Motor neuron (in vitro differentiated cells): ENCODE results near the gene SRRM1. TPM values are rescaled to one million over a fixed set of nuclear protein-coding genes. Genes with fewer than 3 reads are reported as not detected.
"Not testable (repeated sequence)": the region's sequence is repeated elsewhere in the genome, so short reads cannot be mapped to it uniquely, and the experiment has no call there.

Source experiments
- ATAC-seq, 8 experiments: fragments of 200-7000 bp; cut with Tn5 transposase; replicated peaks in 6 of 8; 2 replicates each; pipeline ENCODE4 v1.8.0; 2021; ENCODE audit warnings: mild to moderate bottlenecking in 8 of 8, moderate library complexity in 8 of 8
- H3K27ac ChIP-seq, 2 donors: fragments of 250-450 bp; sonication (Bioruptor Pico); 2 replicates each; pipeline ENCODE4 v1.9.0; 2021; ENCODE audit warnings: antibody characterized with exemption in 2 of 2, mild to moderate bottlenecking in 2 of 2, moderate library complexity in 1 of 2
- H3K4me1 ChIP-seq, 2 donors: fragments of 250-450 bp; sonication (Bioruptor Pico); replicated peaks in 1 of 2; 2 replicates each; pipeline ENCODE4 v1.6.1; 2021; ENCODE audit warnings: antibody characterized with exemption in 2 of 2, mild to moderate bottlenecking in 2 of 2, moderate library complexity in 1 of 2
- H3K4me3 ChIP-seq, 5 donors: fragments of 250-450 bp; sonication (Bioruptor Pico); 2 replicates each; pipeline ENCODE4 v1.9.0; 2021; ENCODE audit warnings: antibody characterized with exemption in 5 of 5, mild to moderate bottlenecking in 5 of 5, moderate library complexity in 4 of 5
- WGBS, 10 experiments: fragments of 450-650 bp; shearing (Covaris generic); methylation state at CpG; one replicate each; pipeline ENCODE4 v1.0.0; 2022; 5-methylcytosine and 5-hydroxymethylcytosine counted together
- in situ Hi-C, 9 experiments: fragments of 400-800 bp; cut with MboI; loops; one replicate each; pipeline ENCODE4 v1.15.0; 2021; ENCODE audit warnings: low sequenced_read_pairs in 9 of 9, low pct_unique_long_range_greater_than_20kb in 2 of 9; ENCODE audit not compliant: unreplicated experiment in 9 of 9
- total RNA-seq, 8 experiments: library from RNA; unstranded; fragments of 300-600 nt; gene quantifications; 2 replicates each; pipeline versions ENCODE4 v1.2.3 to v1.2.4, GENCODE V29; 2022

SRRM1 gene
- total RNA-seq, 8 experiments from 2014 or later = 36.6 to 141 (median 69.1) TPM

DNA sequence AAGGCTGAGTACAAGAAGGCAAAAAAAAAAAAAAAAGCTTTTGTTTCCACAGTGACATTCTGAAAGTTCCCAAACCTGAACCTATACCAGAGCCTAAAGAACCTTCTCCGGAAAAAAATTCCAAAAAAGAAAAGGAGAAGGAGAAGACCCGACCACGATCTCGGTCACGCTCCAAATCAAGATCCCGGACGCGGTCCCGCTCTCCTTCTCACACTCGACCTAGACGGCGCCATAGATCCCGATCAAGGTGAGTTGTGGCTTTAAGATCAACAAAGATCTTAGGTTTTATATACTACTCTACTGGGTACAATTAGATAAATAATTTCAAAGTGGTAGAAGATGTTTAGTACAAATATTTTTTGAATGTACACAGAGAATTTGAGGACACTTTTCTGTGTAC lies 9.3 kb downstream of the SRRM1 start:
- ATAC-seq = no peak
- in situ Hi-C loops = no loop called here
- WGBS, 10 experiments = 75 to 98% (median 95%) methylated on average over 1 to 13 of the region's 13 CpGs; no CpG with 5 or more reads in 2 of the 10 experiments
- Histone ChIP-seq H3K4me3 (no peak overlapping the region), H3K27ac (no peak overlapping the region), H3K4me1 (no peaks in the 10 kb centered on the region)

DNA sequence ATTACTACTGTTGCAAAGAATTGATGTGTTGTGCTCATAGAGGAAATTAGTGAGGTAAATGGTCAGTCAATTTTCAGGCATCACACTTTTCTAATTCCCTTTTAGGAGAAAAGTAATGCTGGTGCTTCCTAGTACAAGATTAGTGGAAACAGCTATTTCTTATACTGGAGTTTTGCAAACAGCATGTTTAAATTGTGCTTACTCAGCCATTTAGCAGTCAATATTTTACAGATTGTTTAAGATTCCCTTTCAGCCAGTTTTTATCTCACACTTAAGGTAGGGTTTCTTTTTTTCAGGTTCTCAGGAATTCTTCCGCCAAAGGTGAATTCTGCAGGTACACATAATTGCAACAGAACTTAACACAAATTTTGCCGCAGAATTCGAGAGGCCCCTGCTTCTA lies 10.9 kb downstream of the SRRM1 start:
- H3K4me1 ChIP-seq = no peaks in the 10 kb centered on the region
- WGBS, 10 experiments = 91 to 100% (median 100%) methylated on average over 2 to 3 of the region's 3 CpGs
- H3K27ac ChIP-seq = no peak overlapping the region
- H3K4me3 ChIP-seq = no peak overlapping the region
- in situ Hi-C loops = no loop called here
- ATAC-seq = no peak

DNA sequence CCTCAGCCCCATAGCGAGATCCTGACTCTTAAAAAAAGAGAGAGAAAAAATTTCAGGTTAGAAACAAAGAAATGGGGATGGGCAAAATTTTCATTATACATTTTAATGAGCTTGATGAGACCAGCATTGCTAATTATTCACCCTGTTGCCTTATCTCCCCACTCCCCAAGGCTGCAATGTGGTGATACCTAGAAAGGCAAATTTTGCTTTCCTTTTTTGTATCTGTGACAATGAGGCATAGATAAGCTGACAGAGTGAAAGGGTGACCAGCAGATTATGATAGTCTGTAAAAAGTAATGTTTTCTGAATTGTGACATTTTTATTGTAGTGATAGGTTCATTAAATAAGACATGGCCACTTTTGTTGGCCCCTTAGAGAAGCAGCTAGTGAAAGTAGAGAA lies 12.9 kb downstream of the SRRM1 start:
- ATAC-seq = no peak
- WGBS, 10 experiments = 92 to 100% (median 100%) methylated on average over 1 of the region's 1 CpG; no CpG with 5 or more reads in 4 of the 10 experiments
- no peak overlapping the region for H3K4me3 ChIP-seq
- H3K4me1 ChIP-seq = no peaks in the 10 kb centered on the region
- no peak overlapping the region for H3K27ac ChIP-seq
- in situ Hi-C loops = no loop called here

DNA sequence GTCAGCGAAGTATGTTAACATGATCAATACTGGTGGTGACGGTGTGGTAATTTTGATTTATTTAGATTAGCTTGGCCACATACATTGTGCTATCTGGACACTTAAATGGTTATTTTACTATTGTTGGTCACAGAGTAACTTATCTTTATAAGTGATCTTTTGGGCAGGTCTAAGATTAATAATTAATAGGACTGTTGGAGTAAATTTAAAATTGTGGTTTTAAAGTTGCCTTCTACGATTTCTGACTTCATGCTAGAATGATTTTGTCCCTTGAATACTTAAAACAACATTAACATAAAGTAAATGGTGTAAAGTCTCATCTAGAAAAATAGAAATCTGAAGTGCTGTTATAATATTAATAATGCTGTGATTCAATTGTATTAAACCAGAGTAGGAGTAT lies 14.7 kb downstream of the SRRM1 start:
- 43 to 100% (median 94%) methylated on average over 1 to 3 of the region's 3 CpGs for WGBS, 10 experiments
- Histone ChIP-seq H3K4me3 (no peak overlapping the region), H3K4me1 (no peaks in the 10 kb centered on the region), H3K27ac (no peak overlapping the region)
- no peak for ATAC-seq
- in situ Hi-C loops = no loop called here

DNA sequence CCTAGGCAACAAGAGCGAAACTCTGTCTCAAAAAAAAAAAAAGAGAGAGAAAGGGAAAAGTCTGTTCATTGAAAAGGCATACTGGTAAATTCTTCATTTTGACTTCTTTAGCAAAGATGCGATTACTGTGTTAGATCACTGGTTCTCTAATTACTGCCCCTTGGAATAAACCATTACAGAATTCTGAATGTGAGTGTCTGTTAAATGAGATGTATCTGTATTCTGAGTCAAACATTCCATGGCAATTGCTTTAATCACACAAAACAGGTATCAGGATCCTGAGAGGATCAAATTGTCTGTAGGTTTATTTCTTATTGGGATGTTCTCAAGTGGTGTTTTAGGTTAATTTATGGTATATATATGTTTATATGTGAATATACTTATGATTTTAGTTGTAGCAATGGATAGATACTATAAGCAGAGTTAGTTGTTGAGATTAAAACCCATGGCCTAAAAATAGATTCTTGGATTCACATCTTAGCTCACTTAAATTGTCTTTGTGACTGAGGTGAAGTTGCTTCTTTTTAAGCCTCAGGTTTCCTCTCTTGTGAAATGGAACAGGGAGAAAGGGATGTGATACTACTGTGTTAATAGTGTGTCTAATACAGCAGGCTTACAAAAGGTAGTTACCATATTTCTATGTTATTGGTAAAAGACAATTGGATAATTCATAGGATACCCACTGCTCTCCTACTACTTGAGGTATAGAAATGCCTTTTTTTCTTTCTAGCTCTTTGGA lies 16.2 kb downstream of the SRRM1 start:
- no peaks in the 10 kb centered on the region for H3K4me1 ChIP-seq
- H3K4me3 ChIP-seq = no peak overlapping the region
- 80 to 100% (median 100%) methylated on average over 1 to 2 of the region's 2 CpGs; no CpG with 5 or more reads in 2 of the 10 experiments for WGBS, 10 experiments
- no peak for ATAC-seq
- no peak overlapping the region for H3K27ac ChIP-seq
- in situ Hi-C loops = no loop called here

DNA sequence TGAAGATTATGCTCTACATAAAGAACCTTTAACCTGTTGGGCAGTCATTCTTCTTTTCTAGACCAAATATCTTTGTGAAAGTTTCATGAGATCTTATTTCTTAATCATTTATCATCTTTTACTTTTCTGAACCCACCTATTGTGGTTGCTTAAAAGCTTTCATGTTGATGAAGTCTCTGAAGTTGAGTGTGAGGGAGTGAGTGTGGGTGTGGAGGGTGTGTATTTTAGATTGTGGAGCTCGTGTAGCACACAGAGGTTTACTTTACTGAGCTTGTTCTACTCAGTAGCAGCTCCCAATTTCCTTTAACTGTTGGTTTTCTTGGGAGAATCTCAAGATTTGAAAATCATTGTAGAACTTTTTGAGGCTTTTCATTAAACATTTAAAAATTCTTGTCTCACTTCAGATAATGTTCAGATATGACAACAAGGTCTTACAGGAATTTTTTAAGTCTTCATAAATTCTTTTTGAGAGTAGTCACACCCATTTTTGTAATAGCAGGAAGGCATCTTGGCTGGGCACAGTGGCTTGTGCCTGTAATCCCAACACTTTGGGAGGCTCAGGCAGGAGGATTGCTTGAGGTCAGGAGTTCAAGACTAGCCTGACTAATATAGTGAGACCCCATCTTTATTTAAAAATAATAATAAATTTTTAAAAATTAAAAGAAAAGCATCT lies 17.0 kb downstream of the SRRM1 start:
- WGBS, 10 experiments = 0 to 100% (median 60%) methylated on average over 1 of the region's 1 CpG; no CpG with 5 or more reads in 2 of the 10 experiments
- Histone ChIP-seq H3K4me3 (no peak overlapping the region), H3K4me1 (no peaks in the 10 kb centered on the region), H3K27ac (no peak overlapping the region)
- in situ Hi-C loops = no loop called here
- ATAC-seq = peak in 2 of 8 experiments; percentile 33 to 35

DNA sequence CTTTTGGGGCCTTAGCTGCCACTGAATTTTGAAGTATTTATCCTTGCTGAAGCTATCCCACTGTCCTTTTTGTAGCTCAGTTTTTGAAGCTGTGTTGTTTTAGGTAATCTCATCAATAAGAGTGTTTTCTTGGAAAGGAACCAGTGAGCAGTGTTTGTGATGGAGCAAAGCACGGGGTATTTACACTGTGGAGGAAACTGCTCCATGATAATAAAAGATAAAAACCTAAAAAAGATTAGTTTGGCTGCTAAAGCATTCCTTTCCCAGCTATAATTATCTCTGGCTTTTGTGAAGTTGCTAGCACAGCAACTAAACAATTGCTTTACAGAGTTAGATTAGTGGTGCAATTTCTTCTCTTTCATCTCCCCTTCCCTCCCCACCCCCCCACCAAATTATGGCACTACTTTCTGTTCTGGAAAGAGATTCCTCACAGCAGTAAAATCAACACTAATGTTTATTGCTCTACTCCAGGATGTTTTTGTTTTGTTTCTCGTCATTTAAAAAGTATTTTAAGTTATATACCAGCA lies 21.5 kb downstream of the SRRM1 start:
- in situ Hi-C loops = no loop called here
- no peak overlapping the region for H3K27ac ChIP-seq
- H3K4me1 ChIP-seq = no peaks in the 10 kb centered on the region
- no peak overlapping the region for H3K4me3 ChIP-seq
- ATAC-seq = no peak
- 70 to 100% (median 100%) methylated on average over 1 to 2 of the region's 2 CpGs; no CpG with 5 or more reads in 3 of the 10 experiments for WGBS, 10 experiments

DNA sequence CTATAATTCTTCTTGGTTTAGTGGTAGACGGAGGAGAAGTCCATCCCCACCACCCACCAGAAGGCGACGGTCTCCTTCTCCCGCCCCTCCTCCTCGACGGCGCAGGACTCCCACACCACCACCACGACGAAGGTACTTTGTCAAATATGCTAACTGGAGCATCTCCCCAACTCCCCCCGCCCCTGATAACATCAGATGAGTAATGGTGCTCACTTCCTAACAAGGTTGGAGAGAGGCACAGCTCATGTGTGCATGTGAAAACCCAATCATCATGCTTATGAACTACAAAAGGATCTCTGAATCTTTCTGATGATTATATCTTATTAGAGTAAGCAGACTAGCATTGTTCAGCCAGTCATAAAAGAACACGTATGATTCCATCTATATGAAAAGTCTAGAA lies 23.7 kb downstream of the SRRM1 start:
- H3K27ac ChIP-seq = no peak overlapping the region
- no peak for ATAC-seq
- 63 to 100% (median 100%) methylated on average over 1 to 2 of the region's 11 CpGs; no CpG with 5 or more reads in 1 of the 10 experiments for WGBS, 10 experiments
- in situ Hi-C loops = no loop called here
- H3K4me3 ChIP-seq = no peak overlapping the region
- no peaks in the 10 kb centered on the region for H3K4me1 ChIP-seq

DNA sequence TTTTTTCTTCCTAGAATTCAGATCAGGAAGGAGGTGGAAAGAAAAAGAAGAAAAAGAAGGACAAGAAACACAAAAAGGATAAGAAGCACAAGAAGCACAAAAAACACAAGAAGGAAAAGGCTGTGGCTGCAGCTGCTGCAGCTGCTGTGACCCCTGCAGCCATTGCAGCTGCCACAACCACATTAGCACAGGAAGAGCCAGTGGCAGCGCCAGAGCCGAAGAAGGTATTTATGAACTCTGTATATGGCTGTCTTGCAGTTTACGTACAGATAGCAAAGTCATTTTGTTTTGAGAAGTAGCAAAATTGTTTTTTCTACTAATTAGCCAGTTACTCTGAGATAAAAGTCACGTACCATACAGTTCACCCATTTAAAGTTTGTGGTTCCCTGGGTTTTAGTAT lies 28.3 kb downstream of the SRRM1 start:
- in situ Hi-C loops, H3K4me1 ChIP-seq, H3K27ac ChIP-seq, ATAC-seq, H3K4me3 ChIP-seq: not testable (repeated sequence)
- 88 to 100% (median 97%) methylated on average over 1 to 4 of the region's 4 CpGs; no CpG with 5 or more reads in 1 of the 10 experiments for WGBS, 10 experiments

DNA sequence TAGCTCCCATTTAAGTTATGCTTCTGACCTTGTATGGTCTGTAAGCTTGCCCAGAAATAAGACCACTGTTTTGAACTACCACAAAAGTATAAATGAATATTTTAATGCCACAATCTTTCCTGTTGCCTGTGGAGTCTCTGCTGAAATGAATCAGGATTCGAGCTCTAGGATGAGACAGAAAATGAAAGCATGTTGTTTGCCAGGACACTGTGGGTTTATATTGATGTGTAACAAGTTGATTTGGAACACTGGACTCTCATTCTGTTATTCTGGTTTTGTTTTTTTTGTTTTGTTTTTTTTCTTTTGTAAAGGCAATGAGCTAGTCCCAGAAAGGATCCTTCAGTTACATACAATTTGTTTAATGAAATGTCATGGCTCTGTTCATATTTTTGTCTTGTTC lies 29.6 kb downstream of the SRRM1 start:
- in situ Hi-C loops, ATAC-seq: not testable (repeated sequence)
- WGBS, 10 experiments = 33 to 100% (median 83%) methylated on average over 1 of the region's 1 CpG; no CpG with 5 or more reads in 4 of the 10 experiments

DNA sequence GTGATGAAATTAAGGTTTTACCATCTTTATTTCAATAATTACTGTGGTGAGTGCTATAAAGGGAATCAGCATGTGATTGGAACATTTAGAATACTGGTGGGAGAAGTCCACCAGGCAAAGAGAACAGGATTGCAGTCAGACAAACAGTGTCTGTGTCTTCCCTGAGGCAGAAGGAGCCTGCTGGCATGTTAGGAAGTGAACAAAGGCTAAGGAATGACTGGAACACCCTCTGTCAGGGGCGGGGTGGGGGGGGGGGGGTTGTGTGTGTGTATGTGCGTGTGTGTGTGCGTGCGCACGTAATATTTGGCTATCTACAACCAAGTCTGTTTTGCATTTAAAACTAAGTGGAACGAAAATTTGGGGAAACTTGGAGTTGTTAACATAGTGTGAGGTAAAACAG lies 30.2 kb downstream of the SRRM1 start:
- Histone ChIP-seq H3K4me3 (no peak overlapping the region), H3K27ac (no peak overlapping the region), H3K4me1 (no peaks in the 10 kb centered on the region)
- WGBS, 10 experiments = 60 to 100% (median 94%) methylated on average over 1 to 5 of the region's 6 CpGs; no CpG with 5 or more reads in 5 of the 10 experiments
- ATAC-seq = peak in 1 of 8 experiments; percentile 39
- in situ Hi-C loops = no loop called here

More for the DNA sequence above, 29.6 kb downstream of the SRRM1 start:
- not testable (repeated sequence) for H3K27ac ChIP-seq, H3K4me3 ChIP-seq, H3K4me1 ChIP-seq

DNA sequence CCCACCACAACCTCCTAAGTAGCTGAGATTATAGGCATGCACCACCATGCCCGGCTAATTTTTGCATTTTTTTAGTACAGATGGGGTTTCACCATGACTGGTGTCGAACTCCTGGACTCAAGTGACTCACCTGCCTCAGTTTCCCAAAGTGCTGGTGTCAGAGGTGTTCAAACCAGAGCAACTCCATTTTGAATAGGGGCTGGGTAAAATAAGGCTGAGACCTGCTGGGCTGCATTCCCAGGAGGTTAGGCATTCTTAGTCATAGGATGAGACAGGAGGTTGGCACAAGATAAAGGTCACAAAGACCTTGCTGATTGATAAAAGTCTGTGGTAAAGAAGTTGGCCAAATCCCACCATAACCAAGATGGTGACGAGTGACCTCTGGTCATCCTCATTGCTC lies 35.3 kb downstream of the SRRM1 start:
- in situ Hi-C loops = loop anchor here in 6 of 9 experiments (25.0 kb wide), 3 partner anchors 134 to 534 kb away; no protein-coding TSS in a partner anchor
- not testable (repeated sequence) for H3K4me3 ChIP-seq

DNA sequence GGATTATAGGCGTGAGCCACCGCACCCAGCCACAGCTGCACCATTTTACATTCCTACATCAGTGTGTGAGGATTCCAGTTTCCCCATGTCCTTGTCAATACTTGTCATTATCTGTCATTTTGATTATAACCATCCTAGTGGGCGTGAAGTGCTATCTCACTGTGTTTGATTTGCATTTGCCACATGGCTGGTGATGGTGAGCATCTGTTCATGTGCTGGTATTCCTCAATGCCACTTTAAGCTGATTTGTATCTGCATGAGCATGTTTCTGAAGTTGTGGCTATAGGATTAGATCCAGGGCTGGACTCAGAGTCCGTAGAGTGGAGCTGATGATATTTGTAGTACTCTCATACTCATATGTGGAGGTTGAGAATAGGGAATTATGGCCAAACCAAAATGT lies 36.6 kb downstream of the SRRM1 start:
- Histone ChIP-seq H3K4me1 (peaks cover 9 to 10% of the 10 kb centered on the region in 2 donors), H3K4me3 (no peak overlapping the region), H3K27ac (no peak overlapping the region)
- ATAC-seq = no peak
- WGBS, 10 experiments = 50 to 100% (median 96%) methylated on average over 1 to 3 of the region's 4 CpGs; no CpG with 5 or more reads in 1 of the 10 experiments
- in situ Hi-C loops = loop anchor here in 8 of 9 experiments (10.0 to 25.0 kb wide), 5 partner anchors 133 to 533 kb away; no protein-coding TSS in a partner anchor

More for the DNA sequence above, 35.3 kb downstream of the SRRM1 start:
- ATAC-seq, H3K4me1 ChIP-seq, H3K27ac ChIP-seq: not testable (repeated sequence)
- 40 to 100% (median 88%) methylated on average over 1 to 3 of the region's 3 CpGs for WGBS, 10 experiments
